HG02840 (cell line): ENCODE results near the gene LRRN3.
"Not testable (repeated sequence)": the region's sequence is repeated elsewhere in the genome, so short reads cannot be mapped to it uniquely, and the experiment has no call there.

ENCODE experiments used
- ATAC-seq: cut with Tn5 transposase; IDR thresholded peaks from one replicate; pipeline ENCODE4 v1.9.1; 2021; ENCODE audit warnings: mild to moderate bottlenecking, moderate library complexity, moderate number of reproducible peaks; ENCODE audit not compliant: unreplicated experiment, low FRiP score

LRRN3 gene

DNA sequence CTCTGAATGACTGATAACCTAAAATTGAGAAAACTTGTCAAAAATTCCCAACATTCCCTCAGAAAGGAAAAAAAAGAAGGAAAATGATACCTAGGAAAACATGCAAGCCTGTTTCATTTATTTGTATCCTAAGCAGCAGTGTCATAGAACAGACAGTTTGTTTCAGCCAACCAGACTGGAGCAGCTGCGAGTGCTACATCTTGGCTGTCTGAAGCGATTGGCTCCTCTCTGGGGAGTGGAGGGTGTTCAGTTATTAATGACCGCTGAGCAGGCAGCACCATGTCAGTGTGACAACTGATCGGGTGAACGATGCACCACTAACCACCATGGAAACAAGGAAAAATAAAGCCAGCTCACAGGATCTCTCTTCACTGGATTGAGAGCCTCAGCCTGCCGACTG, at the start of gene LRRN3:
Gene LRRN3, plus strand, starts transcription at position 282 of the 400 bp plus-strand sequence. CDS start 31,646 bp downstream, outside the sequence.
- ATAC-seq: no peak

GRCh38 chr7:111041577-111041976, 49.4 kb upstream of the LRRN3 start:
- ATAC-seq: no peak

DNA sequence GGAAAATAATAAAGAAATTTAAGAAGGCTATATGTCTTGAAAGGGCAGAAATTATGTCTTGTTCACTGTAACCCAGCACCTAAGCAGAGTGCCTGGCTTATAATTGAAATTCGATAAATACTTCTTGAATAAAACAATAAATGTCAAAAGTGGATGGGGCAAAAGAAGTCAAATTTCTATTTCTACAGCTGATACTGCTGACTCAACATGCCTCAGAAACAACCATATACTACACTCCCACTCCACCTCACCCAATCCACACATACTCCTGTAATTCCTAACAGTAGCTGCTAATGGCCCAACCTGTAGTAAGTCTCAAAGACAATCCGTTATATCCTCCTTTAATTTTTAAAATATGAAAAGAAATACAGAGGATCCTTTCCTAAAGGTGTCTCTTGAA, 48.1 kb upstream of the LRRN3 start:
- ATAC-seq: no peak

DNA sequence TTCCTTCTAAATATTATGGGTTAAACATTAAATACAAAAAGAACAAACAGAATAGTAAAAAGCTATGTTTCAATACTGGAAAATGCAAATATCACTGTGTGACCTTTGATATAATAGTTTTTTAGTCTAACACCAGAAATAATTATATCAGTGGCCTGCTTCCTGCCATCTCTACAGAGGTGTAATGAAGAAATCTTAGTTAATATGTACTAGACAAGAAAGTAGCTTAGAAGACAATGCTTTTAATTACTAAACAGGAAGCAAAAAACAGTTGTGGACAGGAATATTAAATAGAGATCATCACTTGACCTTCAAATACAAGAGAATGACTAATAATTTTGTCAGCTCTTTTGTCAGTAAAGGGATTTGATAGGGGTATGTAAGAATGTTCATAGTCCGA, 47.4 kb upstream of the LRRN3 start:
- peak; percentile 87 for ATAC-seq

GRCh38 chr7:111045449-111045848, 45.5 kb upstream of the LRRN3 start:
- ATAC-seq: no peak

- no peak for ATAC-seq
These were observed 43.3 kb upstream of the LRRN3 start for GRCh38 chr7:111047595-111047994.

- no peak for ATAC-seq
These were observed 40.8 kb upstream of the LRRN3 start for GRCh38 chr7:111049971-111050680.

DNA sequence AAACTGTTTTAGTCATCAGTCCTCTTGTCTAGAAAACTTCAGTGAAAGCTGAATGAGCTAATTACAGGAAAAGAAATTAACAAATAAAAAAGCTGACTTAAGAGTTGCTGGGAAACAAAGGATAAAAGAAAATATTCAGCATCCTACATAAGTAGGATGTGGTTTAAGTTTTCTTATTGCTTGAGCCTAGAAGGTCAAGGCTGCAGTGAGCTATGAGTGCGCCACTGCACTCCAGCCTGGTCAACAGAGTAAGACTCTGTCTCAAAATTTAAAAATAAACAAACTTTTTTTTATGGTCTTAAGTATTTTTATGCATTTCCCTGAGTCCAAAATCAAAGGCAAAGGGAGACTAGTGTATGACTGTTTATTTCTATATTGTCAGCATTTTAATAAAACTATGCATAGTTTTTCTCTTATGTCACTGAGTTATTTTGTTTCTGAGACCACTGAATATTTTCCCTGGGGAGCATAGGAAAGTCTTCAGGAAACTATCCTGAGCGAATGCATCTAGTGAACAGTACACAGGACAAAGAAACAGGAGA, 40.0 kb upstream of the LRRN3 start:
- no peak for ATAC-seq

DNA sequence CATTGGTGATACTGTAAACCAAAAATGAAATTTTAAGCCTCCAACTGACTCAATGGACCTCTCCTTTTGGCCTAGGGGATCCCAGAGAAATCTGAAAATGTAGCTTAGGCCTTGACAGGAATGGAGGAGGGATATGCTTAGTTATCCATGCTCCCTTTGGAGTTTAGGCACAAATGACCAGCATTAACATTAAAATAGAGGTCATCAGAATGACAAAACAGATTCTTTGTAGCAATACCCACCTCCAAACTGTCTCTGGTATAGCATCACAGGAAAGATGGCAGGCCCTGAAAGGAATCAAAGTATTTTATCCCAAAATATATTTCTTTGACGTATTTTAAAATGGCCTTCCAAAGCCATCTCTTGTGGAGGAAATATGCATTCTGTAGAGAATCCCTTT, 39.1 kb upstream of the LRRN3 start:
- ATAC-seq: no peak

GRCh38 chr7:111053035-111053434, 37.9 kb upstream of the LRRN3 start:
- ATAC-seq: no peak

- ATAC-seq: no peak
These were observed 34.6 kb upstream of the LRRN3 start for GRCh38 chr7:111056371-111056770.

DNA sequence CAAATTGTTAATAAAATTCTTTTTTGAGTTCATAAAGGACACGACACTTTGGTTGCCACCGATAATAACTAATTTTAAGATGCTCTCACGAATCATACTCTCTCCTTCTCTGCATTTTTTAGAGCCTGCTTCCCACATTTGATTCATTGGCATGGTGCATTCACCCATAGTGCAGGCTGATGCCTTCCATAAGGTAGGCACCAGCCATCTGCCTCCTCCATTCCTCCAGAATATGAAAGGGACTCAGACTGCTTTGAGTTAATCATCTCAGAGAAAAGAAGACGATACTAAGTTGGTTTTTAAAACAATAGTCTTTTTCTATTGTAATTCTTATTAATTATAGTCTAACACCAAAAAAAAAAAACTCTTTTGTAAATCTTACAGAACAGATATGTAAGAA, 33.9 kb upstream of the LRRN3 start:
- ATAC-seq: no peak

GRCh38 chr7:111059833-111060232, 31.1 kb upstream of the LRRN3 start:
- ATAC-seq: no peak

DNA sequence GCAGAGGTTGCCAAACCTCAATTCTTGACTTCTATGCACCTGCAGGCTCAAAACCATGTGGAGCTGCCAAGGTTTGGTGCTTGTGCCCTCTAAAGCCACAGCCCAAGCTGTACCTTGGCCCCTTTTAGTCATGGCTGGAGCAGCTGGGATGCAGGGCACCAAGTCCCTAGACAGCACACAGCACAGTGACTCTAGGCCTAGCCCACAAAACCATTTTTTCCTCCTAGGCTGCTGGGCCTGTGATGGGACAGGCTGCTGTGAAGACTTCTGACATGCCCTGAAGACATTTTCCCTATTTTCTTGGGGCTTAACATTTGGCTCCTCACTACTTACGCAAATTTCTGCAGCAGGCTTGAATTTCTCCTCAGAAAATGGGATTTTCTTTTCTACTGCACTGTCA, 27.8 kb upstream of the LRRN3 start:
- ATAC-seq: no peak

DNA sequence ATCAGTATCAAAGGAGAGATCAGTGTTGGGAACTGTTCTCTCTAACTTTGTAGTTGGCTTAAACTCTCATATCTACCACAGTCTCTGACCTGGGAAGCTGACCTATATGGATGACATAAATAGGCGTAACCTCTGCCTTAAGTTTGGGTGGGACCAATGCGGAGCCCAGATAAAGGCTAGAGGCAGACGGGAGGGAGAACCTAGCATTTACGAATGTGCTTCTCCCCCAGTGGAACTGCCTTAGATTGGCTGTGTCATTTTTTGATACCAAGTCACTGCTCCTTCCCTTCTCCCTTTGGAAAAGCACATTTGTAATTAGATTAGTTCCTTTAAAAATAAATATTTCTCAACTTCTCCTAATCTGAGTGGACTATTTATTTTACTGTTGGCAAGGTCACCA, 23.7 kb upstream of the LRRN3 start:
- no peak for ATAC-seq

- no peak for ATAC-seq
These were observed 23.2 kb upstream of the LRRN3 start for GRCh38 chr7:111067682-111068081.

GRCh38 chr7:111068618-111069017, 22.3 kb upstream of the LRRN3 start:
- no peak for ATAC-seq

GRCh38 chr7:111071556-111071955, 19.4 kb upstream of the LRRN3 start:
- no peak for ATAC-seq

GRCh38 chr7:111072658-111073057, 18.3 kb upstream of the LRRN3 start:
- not testable (repeated sequence) for ATAC-seq

DNA sequence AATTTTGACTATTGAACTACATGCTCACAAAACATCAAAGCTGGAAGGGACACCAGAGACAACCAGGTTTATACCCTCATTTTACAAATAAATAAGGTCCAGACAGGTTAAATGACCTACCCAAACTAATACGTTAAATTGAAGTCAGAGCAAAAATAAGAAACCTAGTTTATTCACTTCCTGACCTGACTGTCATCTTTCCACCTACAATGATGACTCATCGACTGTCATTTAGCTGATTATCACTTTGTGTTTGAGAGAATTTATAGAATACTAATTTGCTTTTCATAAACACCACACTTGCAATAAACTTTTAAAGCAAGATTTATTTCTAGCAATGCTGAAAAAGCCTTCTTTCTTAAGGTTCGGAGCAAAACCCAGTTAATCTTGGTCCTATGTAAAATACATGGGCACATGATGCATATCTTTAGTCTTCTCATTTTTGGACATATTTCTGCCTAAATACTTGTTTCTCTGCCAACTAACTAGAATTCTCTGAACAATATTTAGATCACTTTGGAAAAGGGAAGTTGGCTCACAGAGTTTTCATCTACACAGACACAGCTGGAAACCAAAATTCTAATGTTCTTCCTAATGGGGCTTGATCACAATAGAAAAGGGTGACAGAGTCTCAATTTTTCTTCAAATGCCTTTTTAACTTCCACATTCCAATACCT, 16.7 kb upstream of the LRRN3 start:
- ATAC-seq: no peak

DNA sequence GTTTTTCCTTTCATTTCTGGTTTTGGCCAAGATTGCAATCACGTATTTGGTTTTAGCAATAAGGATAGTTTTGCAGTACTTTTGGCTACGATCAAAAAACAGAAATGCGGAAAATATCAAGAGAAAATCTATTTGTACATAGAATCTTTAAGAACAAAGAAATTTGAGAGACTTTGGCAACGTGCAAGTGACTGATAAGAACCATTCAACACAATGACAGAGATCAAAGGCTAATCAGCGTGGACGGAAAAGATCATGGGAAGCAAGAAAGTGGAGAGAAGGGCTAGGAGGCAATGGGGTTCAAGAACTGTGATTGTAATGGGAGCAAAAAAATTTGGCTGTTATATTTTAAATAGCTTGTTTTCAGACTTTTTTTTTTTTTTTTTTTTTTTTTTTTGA, 16.2 kb upstream of the LRRN3 start:
- no peak for ATAC-seq

DNA sequence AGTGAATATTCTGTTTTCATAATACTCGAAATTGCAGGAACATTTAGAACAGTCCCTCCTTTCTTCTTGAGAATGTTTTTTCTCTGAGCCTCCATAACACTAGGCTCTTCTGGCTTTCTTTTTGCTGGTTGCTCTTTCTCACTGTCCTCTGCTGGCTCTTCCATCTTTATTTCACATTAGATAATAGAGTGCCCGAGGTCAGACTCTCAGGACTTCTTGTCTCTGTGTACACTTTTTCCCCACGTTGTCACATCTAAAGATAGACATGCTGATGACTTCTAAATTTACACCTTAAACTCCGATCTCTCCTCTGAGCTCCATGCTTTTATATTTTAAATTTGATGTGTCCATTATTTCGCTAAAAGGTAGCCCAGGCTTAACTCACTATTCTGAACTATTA, 15.4 kb upstream of the LRRN3 start:
- ATAC-seq: no peak
